HG03342 (cell line): Measurements from ENCODE around the gene KIF3A.

Experiments
- ATAC-seq: cut with Tn5 transposase; IDR thresholded peaks from one replicate; pipeline ENCODE4 v1.9.1; 2021; ENCODE audit warnings: mild to moderate bottlenecking, moderate library complexity; ENCODE audit not compliant: unreplicated experiment

KIF3A gene

DNA sequence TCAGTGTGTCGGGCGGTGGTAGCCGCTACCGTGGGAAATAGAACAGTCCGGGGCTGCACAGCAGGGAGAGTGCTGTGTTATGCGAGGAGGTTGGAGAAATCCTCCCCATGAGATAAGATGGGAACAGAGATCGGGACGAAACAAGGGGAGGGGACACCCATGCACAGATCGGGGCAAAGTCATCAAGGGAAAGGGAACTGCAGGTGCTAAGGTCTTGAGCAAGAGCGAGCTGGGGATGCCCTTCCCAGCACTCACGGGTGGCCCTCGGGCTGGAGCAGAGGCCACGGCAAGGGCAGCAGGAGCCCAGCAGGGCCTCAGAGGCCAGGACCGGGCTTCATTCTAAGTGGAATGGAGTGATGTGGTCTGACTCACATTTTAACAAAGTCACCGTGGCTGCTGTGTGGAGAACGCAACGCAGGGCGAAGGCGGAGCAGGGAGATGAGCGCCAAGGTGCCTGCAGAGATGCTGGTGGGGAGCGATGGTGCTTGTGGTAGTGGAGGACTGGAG lies 71.7 kb downstream of the KIF3A start:
- no peak for ATAC-seq

- no peak for ATAC-seq
Measured at GRCh38 chr5:132664696-132665209, 72.6 kb downstream of the KIF3A start.

DNA sequence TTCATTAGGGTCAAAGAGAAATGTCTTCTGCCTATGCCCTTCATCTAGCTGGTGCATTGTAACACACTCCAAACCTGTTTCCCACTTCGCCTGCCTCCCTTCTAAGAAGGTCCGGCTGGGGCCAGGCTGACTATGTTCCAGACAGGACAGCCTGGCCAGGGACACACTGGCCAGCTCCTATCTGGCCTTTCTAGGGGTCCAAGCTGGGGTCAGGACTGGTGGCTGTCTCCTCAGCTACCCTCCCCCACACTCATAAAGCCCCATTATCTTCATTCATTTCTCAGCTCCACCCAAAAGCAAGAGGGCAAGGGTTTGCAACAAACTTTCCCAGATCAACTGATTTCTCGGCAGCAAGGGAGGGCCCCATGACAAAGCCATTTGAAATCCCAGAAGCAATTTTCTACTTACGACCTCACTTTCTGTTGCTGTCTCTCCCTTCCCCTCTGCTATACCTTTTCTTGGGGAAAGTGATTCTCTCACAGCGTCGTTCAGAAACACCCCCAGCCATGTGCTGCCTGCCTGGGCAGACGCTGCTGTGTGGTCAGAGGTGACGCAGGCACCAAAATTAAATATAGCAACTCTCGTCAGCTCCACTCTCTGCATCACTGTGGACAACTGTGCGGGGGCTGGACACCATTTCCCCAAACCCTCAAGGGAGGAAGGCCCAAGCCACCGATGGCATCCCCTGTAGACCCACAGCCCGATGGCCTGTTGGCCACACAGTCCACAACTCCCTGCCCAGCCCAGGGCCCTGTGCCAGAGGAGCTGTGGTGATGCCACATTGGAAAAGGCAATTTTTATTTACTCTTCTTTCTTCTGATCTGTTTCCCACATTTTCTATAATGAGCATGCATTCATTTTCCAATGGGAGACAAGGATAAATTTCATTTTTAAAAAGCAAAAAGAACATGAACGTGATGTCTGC lies 73.3 kb downstream of the KIF3A start:
- ATAC-seq = peak; percentile 53

DNA sequence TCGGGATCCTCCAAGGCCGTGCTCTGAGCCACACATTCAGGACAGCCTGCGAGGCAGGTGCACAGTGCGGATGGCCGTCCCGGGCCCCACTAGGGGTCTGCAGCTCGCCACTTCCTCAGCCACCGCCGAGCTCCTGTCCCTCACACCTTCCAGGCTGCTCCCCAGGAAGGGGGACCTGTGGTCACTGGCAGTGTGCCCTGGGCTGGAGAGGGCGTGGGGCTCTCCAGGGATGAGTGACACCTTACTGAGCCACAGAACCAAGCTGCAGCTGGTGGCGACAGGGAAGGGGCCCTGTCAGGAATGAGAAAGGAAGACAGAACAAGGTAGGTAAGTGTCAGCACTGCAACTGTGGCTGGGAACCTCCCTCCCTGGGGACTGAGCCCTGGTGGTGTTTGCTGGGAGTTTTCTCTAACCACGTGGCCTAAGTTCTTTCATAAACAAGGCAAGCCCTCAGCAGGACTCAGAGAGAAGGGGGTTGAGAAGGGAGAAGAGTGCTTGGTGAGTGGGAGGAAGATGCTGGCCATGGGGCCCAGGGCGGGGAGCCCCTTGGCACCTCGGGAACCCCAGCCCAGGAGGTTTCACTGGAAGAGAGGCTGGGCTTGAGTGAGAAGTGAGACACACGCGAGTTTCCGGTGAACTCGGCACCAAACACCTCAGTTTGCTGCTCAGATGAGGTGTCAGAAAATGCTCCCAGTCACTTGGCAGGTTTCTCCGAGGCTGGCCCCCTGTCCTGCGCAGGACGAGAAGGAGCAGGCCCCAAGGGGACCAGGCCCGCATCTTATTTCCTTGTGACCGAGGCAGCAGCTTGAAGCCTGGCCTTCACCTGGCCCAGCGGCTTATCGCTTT lies 74.2 kb downstream of the KIF3A start:
- ATAC-seq = peak; percentile 51

- ATAC-seq = no peak
Measured at GRCh38 chr5:132662004-132662401, 75.3 kb downstream of the KIF3A start.

- peak; percentile 22 for ATAC-seq
Measured at GRCh38 chr5:132661231-132662003, 75.9 kb downstream of the KIF3A start.

GRCh38 chr5:132659598-132660493 lies 77.5 kb downstream of the KIF3A start:
- ATAC-seq = no peak

- no peak for ATAC-seq
Measured at GRCh38 chr5:132658381-132659302, 78.7 kb downstream of the KIF3A start.

DNA sequence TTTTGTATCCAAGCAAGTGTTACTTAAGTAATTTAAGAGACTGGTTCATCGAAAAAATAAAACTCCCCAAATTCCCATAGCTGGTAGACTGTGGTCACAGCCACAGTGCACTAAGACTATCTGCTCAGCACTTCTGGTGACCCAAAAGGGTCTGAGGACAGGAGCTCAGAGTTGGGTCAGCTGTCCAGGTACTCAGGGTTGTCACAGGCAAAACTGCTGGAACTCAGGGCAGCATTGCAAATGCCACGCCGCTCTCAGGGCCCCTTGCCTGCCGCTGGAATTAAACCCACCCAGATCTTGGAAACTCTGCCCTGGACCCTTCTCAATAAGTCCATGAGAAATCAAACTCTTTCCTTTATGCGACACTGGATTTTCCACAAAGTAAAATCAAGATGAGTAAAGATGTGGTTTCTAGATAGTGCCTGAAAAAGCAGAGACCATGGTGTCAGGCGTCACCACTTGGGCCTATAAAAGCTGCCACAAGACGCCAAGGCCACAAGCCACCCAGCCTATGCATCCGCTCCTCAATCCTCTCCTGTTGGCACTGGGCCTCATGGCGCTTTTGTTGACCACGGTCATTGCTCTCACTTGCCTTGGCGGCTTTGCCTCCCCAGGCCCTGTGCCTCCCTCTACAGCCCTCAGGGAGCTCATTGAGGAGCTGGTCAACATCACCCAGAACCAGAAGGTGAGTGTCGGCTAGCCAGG lies 79.5 kb downstream of the KIF3A start, which contains the start of gene IL13:
TSS of gene IL13 (plus strand) at position 498 of the 705 bp plus-strand sequence. CDS start at position 512, 14 bp downstream.
- ATAC-seq = no peak

DNA sequence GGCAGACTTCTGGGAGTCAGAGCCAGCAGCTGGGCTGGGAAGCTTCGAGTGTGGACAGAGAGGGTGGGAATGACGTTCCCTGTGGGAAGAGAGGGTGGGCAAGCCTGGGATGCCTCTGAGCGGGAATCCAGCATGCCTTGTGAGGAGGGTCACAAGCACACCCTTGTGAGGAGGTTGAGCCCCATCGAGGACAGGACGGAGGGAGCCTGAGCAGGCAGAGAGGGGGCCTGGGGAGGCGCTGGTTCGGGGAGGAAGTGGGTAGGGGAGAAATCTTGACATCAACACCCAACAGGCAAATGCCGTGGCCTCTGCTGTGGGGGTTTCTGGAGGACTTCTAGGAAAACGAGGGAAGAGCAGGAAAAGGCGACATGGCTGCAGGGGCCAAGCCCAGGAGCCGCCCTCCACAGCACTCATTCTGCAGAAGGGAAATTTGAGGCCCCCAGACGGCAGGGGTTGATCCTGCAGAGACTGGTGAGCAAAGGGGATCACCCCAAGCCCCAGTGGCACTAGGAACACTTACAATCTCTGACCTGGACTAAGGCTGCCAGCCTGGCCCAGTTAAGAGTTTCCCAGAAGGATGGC lies 80.5 kb downstream of the KIF3A start:
- ATAC-seq = no peak

GRCh38 chr5:132655821-132656773 lies 81.2 kb downstream of the KIF3A start:
- peak; percentile 37 for ATAC-seq

DNA sequence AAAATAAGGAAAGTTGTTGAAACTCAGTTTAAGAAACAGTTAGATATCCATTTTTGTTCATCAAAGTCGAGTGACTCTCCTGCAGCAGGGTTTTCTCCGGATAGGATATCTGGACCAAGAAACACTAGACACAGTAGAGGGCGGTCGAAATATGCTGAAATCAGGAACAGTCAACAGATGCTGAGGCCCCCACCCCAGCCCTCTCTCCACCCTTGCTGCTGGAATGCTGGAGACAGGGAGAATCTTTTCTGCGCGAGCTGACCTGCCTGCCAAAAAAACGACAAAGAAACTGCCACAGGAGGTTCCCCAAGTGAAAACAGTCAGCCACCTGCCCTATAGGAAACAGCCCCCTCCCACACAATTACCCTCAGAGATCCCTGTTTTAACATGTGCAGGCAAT lies 83.6 kb downstream of the KIF3A start:
- no peak for ATAC-seq

GRCh38 chr5:132651838-132652469 lies 85.4 kb downstream of the KIF3A start:
- ATAC-seq = no peak

DNA sequence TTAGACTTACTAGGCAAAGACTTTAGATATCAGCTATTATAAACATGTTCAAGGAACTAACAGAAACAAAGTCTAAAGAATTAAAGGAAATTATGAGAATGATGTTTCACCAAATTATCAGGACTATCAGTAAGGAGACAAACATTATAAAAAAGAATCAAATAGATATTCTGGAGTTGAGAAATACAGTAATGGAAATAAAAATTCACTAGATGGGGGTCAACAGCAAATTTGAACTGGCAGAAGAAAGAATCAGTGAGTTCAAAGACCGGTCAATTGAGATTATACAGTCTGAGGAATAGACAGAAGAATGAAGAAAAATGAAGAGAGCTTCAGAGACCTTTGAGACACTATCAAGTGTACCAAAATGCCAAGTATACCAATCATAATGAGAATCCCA lies 89.0 kb downstream of the KIF3A start:
- ATAC-seq = no peak

DNA sequence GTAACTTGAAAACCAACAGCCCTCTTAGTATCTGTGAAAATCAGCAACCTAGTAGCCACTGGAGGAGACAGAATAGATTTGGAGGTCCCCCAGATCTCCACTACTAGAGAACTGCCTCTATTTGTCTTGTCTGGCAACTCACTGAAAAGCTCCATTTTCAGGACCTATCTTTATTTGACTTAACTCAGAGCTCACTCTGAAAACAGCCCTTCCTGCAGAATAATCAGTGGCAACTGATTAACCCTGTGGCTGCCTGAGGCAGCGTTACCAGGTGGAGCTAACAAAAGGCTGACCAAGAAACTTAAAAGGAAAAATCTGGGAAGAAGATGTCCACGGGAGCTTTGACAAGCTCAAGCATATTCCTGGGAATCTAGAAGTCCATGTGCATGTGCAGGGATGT lies 89.9 kb downstream of the KIF3A start:
- ATAC-seq = no peak
